A549 (cell line): Measurements from ENCODE around the gene FSTL4. TPM values are rescaled to one million over a fixed set of nuclear protein-coding genes. Genes with fewer than 3 reads are reported as not detected.

Experiments
- ATAC-seq, 2 experiments: fragments of 200-7000 bp in 1 of 2; fragments of >200 bp in 1 of 2; cut with Nextera tagmentation in 1 of 2; cut with Tn5 transposase in 1 of 2; 3 replicates each; pipeline versions ENCODE4 v1.8.0 to v1.9.1; 2018 to 2020; ENCODE audit warnings: mild to moderate bottlenecking in 1 of 2, moderate library complexity in 1 of 2
- CTCF ChIA-PET: fragments of 300-600 bp; sonication (Branson Sonifier 250); formaldehyde crosslinking; extraction: SDS; loops from one replicate; lab custom pipeline; 2021; ENCODE audit warnings: antibody characterized with exemption, inconsistent platforms; lab: Yijun Ruan, JAX
- POLR2A ChIA-PET: fragments of 350-600 bp; formaldehyde crosslinking; extraction: SDS; loops from one replicate; lab custom pipeline; 2021; ENCODE audit warnings: antibody characterized with exemption, inconsistent platforms; lab: Yijun Ruan, JAX
- DNase-seq, 2 experiments: peaks; one replicate each; pipeline versions ENCODE4 v3.0.0 to v3.0.0-alpha.2; 2011 to 2016; ENCODE audit warnings: low read depth in 1 of 2, low spot score in 1 of 2
- FAIRE-seq: peaks from 2 replicates; lab custom pipeline; 2011; peaks lifted over from hg19 to GRCh38; lab: Jason Lieb, UNC
- H3K27ac ChIP-seq, 2 experiments: fragments of >200 bp; sonication (Bioruptor Twin); formaldehyde crosslinking; 3 replicates each; pipeline ENCODE4 v1.5.1; 2016 to 2017
- H3K4me1 ChIP-seq: fragments of >200 bp; sonication (Bioruptor Twin); formaldehyde crosslinking; 3 replicates; pipeline ENCODE4 v1.6.1; 2016
- H3K4me2 ChIP-seq: fragments of >200 bp; sonication (Bioruptor Twin); formaldehyde crosslinking; 3 replicates; pipeline ENCODE4 v1.6.1; 2016
- H3K4me3 ChIP-seq: fragments of >200 bp; sonication (Bioruptor Twin); formaldehyde crosslinking; 3 replicates; pipeline ENCODE4 v1.5.1; 2016
- H3K9me3 ChIP-seq: fragments of >200 bp; sonication (Bioruptor Twin); formaldehyde crosslinking; 3 replicates; pipeline ENCODE4 v1.6.1; 2016
- BHLHE40 ChIP-seq: IDR thresholded peaks from 2 replicates; pipeline ENCODE4 v1.6.1; 2012; ENCODE audit warnings: low read depth, low read length, inconsistent platforms
- CEBPB ChIP-seq, 2 experiments: fragments of >200 bp in 1 of 2; sonication (Bioruptor Twin) in 1 of 2; formaldehyde crosslinking in 1 of 2; IDR thresholded peaks; 2 replicates each; pipeline ENCODE4 v1.6.1; 2012 to 2016
- ESRRA ChIP-seq: fragments of 150-350 bp; IDR thresholded peaks from 2 replicates; pipeline ENCODE4 v1.6.1; 2014; ENCODE audit warnings: mild to moderate bottlenecking, low read length, borderline replicate concordance
- FOSL2 ChIP-seq, 2 experiments: fragments of 450-650 bp in 1 of 2; fragments of >200 bp in 1 of 2; sonication (Bioruptor Twin) in 1 of 2; formaldehyde crosslinking; IDR thresholded peaks; 2 replicates each; pipeline versions ENCODE4 v1.5.0 to v1.6.1; 2016 to 2020; ENCODE audit warnings: mild to moderate bottlenecking in 1 of 2, moderate library complexity in 1 of 2
- FOXS1 ChIP-seq: fragments of 250-450 bp; sonication (Bioruptor Pico); IDR thresholded peaks from 2 replicates; pipeline ENCODE4 v1.5.0; 2020; ENCODE audit warnings: mild to moderate bottlenecking, moderate library complexity
- JUN ChIP-seq, 2 experiments: fragments of >200 bp; sonication (Bioruptor Twin); formaldehyde crosslinking; IDR thresholded peaks; 2 replicates in 1 of 2; 3 replicates in 1 of 2; pipeline ENCODE4 v1.6.1; 2016 to 2017
- JUNB ChIP-seq: fragments of >200 bp; sonication (Bioruptor Twin); formaldehyde crosslinking; IDR thresholded peaks from 2 replicates; pipeline ENCODE4 v1.6.1; 2016
- KDM1A ChIP-seq: fragments of 200-600 bp; sonication (generic); IDR thresholded peaks from 2 replicates; pipeline ENCODE4 v1.6.1; 2016; ENCODE audit warnings: low read depth, mild to moderate bottlenecking
- KDM5A ChIP-seq: fragments of 200-600 bp; sonication (generic); IDR thresholded peaks from 2 replicates; pipeline ENCODE4 v1.6.1; 2016; ENCODE audit warnings: antibody characterized with exemption, mild to moderate bottlenecking
- MAFK ChIP-seq: fragments of 450-650 bp; IDR thresholded peaks from 2 replicates; pipeline ENCODE4 v1.6.1; 2014; ENCODE audit not compliant: partially characterized antibody
- MAZ ChIP-seq: fragments of 150-350 bp; IDR thresholded peaks from 2 replicates; pipeline ENCODE4 v1.6.1; 2014; ENCODE audit warnings: antibody characterized with exemption, low read depth, low read length, borderline replicate concordance
- POLR2AphosphoS2 ChIP-seq: conservative IDR thresholded peaks from 2 replicates; pipeline ENCODE4 v1.6.1; 2012; ENCODE audit warnings: low read length, improper control_type of control experiment, inconsistent platforms
- RAD21 ChIP-seq, 2 experiments: fragments of >200 bp in 1 of 2; sonication (Bioruptor Twin) in 1 of 2; formaldehyde crosslinking in 1 of 2; IDR thresholded peaks in 1 of 2; conservative IDR thresholded peaks in 1 of 2; 2 replicates in 1 of 2; 3 replicates in 1 of 2; pipeline ENCODE4 v1.6.1; 2012 to 2018; ENCODE audit warnings: inconsistent platforms in 1 of 2
- RCOR1 ChIP-seq: fragments of 150-350 bp; IDR thresholded peaks from 2 replicates; pipeline ENCODE4 v1.6.1; 2014; ENCODE audit warnings: antibody characterized with exemption, low read length, low read depth
- RFX5 ChIP-seq: fragments of 450-650 bp; IDR thresholded peaks from 2 replicates; pipeline ENCODE4 v1.7.1; 2014; ENCODE audit warnings: antibody characterized with exemption, mild to moderate bottlenecking, moderate library complexity
- TFCP2L1 ChIP-seq: fragments of 250-450 bp; sonication (Bioruptor Pico); IDR thresholded peaks from 2 replicates; pipeline ENCODE4 v1.5.0; 2021; ENCODE audit warnings: mild to moderate bottlenecking
- ZSCAN20 ChIP-seq: fragments of 250-450 bp; sonication (Bioruptor Pico); IDR thresholded peaks from 2 replicates; pipeline ENCODE4 v1.8.0; 2022; ENCODE audit warnings: mild to moderate bottlenecking, moderate library complexity
- WGBS: methylation state at CpG from one replicate; pipeline ENCODE4 v1.1.6; 2017; ENCODE audit errors: missing lambda C conversion rate; 5-methylcytosine and 5-hydroxymethylcytosine counted together
- polyA plus RNA-seq, 4 experiments: library from polyadenylated mRNA; depleted of rRNA in 3 of 4; stranded (reverse); fragments of >200 nt; fragmentation: RNase III in 1 of 4; extraction: RNeasy Plus Mini Kit Qiagen cat#74134 plus additional on column Dnase treatment in 1 of 4; gene quantifications; 2 replicates in 3 of 4; 3 replicates in 1 of 4; pipeline ENCODE4 v1.2.3, GENCODE V29; 2011 to 2017
- TF ChIP-seq, protein P1 (sequence below): IDR thresholded peaks from 2 replicates; pipeline ENCODE4 v1.6.1; 2012
- TF ChIP-seq, protein P2 (sequence below): IDR thresholded peaks from 2 replicates; pipeline ENCODE4 v1.6.1; 2012
- TF ChIP-seq, protein P3 (sequence below): fragments of >200 bp; sonication (Bioruptor Twin); formaldehyde crosslinking; IDR thresholded peaks from 2 replicates; pipeline ENCODE4 v1.6.1; 2016
- TF ChIP-seq, protein P4 (sequence below): IDR thresholded peaks from 2 replicates; pipeline ENCODE4 v1.6.1; 2012; ENCODE audit warnings: low read depth, borderline replicate concordance

FSTL4 gene
- polyA plus RNA-seq, 2 of the 4 experiments (the other 2 are of a cell fraction): 1.6 to 1.8 TPM

DNA sequence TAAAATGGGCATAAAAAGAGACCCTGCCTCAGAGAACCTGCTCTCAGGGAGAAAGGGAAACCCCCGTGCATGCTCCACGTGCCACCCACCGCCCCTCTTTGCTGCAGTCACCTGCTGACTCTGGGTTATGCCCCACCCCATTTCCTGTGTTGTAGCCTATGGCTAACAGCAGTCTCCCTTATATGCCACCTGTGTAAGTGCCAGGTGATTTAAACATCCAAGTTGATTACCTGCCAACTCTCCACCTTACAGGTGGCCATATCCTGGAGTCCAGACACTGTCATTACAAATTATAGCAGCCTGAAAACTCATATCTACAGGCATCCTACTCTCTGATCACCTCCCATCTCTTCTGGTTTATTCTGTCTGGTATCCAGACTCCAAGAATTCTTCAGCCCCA lies 318.0 kb downstream of the FSTL4 start:
- H3K27ac ChIP-seq: no peak overlapping the region
- no peak for TF ChIP-seq KDM5A
- TF ChIP-seq KDM1A: no peak
- TF ChIP-seq, protein P1, sequence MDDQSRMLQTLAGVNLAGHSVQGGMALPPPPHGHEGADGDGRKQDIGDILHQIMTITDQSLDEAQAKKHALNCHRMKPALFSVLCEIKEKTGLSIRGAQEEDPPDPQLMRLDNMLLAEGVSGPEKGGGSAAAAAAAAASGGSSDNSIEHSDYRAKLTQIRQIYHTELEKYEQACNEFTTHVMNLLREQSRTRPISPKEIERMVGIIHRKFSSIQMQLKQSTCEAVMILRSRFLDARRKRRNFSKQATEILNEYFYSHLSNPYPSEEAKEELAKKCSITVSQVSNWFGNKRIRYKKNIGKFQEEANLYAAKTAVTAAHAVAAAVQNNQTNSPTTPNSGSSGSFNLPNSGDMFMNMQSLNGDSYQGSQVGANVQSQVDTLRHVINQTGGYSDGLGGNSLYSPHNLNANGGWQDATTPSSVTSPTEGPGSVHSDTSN: no peak
- no peak for TF ChIP-seq RFX5
- TF ChIP-seq, protein P2, sequence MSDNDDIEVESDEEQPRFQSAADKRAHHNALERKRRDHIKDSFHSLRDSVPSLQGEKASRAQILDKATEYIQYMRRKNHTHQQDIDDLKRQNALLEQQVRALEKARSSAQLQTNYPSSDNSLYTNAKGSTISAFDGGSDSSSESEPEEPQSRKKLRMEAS: no peak
- TF ChIP-seq BHLHE40: no peak
- TF ChIP-seq MAZ: no peak
- no peak for TF ChIP-seq RCOR1
- TF ChIP-seq, protein P3, sequence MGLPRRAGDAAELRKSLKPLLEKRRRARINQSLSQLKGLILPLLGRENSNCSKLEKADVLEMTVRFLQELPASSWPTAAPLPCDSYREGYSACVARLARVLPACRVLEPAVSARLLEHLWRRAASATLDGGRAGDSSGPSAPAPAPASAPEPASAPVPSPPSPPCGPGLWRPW: no peak
- TF ChIP-seq ZSCAN20 (CRISPR knock-in tag): no peak
- TF ChIP-seq MAFK: no peak
- no peak for TF ChIP-seq RAD21 (conservative IDR thresholded peaks at IDR 0.05 in 1 of 2, IDR thresholded peaks at IDR 0.05 in 1 of 2)
- TF ChIP-seq FOXS1 (CRISPR knock-in tag): no peak
- no peak for TF ChIP-seq ESRRA
- TF ChIP-seq, protein P4, sequence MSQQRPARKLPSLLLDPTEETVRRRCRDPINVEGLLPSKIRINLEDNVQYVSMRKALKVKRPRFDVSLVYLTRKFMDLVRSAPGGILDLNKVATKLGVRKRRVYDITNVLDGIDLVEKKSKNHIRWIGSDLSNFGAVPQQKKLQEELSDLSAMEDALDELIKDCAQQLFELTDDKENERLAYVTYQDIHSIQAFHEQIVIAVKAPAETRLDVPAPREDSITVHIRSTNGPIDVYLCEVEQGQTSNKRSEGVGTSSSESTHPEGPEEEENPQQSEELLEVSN: no peak
- TF ChIP-seq FOSL2 (IDR thresholded peaks at IDR 0.05): no peak
- TF ChIP-seq FOSL2 (CRISPR knock-in tag; IDR thresholded peaks at IDR 0.05): no peak
- no peak for DNase-seq
- 21% methylated on average over 3 of the region's 3 CpGs for WGBS
- no peak for ATAC-seq
- H3K4me2 ChIP-seq: no peak overlapping the region
- FAIRE-seq: no peak
- no peak overlapping the region for H3K4me3 ChIP-seq
- no peaks in the 10 kb centered on the region for H3K9me3 ChIP-seq
- peaks cover 34% of the 10 kb centered on the region for H3K4me1 ChIP-seq
- ChIA-PET CTCF (interaction anchor here (2.1 kb wide), 1 partner anchor 182 kb away, joined by 11 read pairs; no protein-coding TSS in a partner anchor), POLR2A (no interaction called here)

DNA sequence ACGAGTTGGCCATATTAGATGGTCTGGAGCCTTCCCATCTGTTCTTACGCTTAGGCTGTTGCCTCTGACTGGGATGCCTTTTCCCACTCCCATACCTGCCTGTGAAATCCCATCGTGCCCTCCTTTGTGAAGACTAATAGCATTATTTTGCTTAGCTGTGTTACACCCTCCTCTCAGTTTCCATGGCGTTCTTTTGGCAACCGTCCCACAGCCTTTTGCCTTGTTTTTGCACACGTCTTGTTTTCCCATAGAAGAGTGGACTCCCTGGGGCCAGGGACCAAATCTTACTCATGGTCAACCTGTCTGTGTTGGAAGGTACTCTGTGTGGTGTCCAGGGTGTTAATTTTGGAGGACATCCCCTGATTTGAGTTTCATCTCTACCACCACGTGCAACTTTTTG lies 318.4 kb downstream of the FSTL4 start:
- WGBS: 66% methylated on average over 7 of the region's 7 CpGs
- no peak for FAIRE-seq
- TF ChIP-seq ZSCAN20 (CRISPR knock-in tag): no peak
- TF ChIP-seq FOXS1 (CRISPR knock-in tag): no peak
- ChIA-PET CTCF (interaction anchor here (1.2 to 2.1 kb wide), 2 partner anchors 31 to 182 kb away, joined by 3 to 11 read pairs; no protein-coding TSS in a partner anchor), POLR2A (no interaction called here)
- peaks cover 34% of the 10 kb centered on the region for H3K4me1 ChIP-seq
- no peak overlapping the region for H3K4me2 ChIP-seq
- no peaks in the 10 kb centered on the region for H3K9me3 ChIP-seq
- no peak overlapping the region for H3K27ac ChIP-seq
- ATAC-seq: no peak
- no peak for DNase-seq
- no peak overlapping the region for H3K4me3 ChIP-seq

DNA sequence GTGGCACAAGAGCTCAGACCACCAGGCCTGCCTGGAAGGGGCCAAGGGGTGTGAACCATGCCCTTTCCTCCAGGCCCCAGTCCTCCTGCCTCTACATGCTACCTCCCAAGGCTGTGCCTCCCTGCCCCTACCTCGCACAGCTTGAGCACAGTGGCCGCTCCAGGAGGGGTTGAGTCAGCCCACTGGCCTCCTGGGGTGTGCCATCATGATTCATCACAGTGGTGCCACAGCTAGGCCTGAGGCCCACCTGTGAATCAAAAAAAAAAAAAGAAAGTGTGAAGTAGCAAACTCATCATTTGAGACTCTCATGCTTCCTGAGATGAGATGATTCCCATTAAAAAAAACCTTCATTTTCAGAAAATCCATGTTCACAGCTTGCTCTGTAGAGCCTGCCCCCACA lies 320.0 kb downstream of the FSTL4 start:
- WGBS: 6% methylated on average over 2 of the region's 2 CpGs
- DNase-seq (peak; percentile 50 to 79), FAIRE-seq (no peak), ATAC-seq (peak; percentile 68 to 76)
- POLR2A ChIA-PET: no interaction called here
- H3K27ac ChIP-seq: peak overlapping the region; percentile 39 to 74; a peak in 4 of 6 replicates
- H3K4me1 ChIP-seq: peaks cover 34% of the 10 kb centered on the region
- TF ChIP-seq CEBPB (IDR thresholded peaks at IDR 0.05) (no peak), TFCP2L1 (CRISPR knock-in tag) (no peak), ZSCAN20 (CRISPR knock-in tag) (no peak), FOSL2 (IDR thresholded peaks at IDR 0.05) (0 out of 2 replicates have a peak, but pooled peaks have one; percentile 14), FOSL2 (CRISPR knock-in tag; IDR thresholded peaks at IDR 0.05) (peak; percentile 38; the same call in 1 of the 2 replicates), JUNB (0 out of 2 replicates have a peak, but pooled peaks have one; percentile 16), POLR2AphosphoS2 (no peak), JUN (IDR thresholded peaks at IDR 0.05) (no peak)
- H3K4me3 ChIP-seq: no peak overlapping the region
- CTCF ChIA-PET: interaction anchor here (1.0 to 8.2 kb wide), 5 partner anchors 11 to 180 kb away, joined by 3 to 94 read pairs (median 9); no protein-coding TSS in a partner anchor
- H3K9me3 ChIP-seq: no peaks in the 10 kb centered on the region
- H3K4me2 ChIP-seq: peak overlapping the region; percentile 24; the same call in 2 of the 3 replicates
